K562 (cell line): ENCODE data around the gene EPN2. TPM values are rescaled to one million over a fixed set of nuclear protein-coding genes. Genes with fewer than 3 reads are reported as not detected.

Source experiments
- polyA plus RNA-seq, 8 experiments: library from polyadenylated mRNA; depleted of rRNA in 4 of 8; stranded (reverse) in 5 of 8; unstranded in 3 of 8; fragments of >200 nt; fragmentation: Nextera tagmentation in 2 of 8; fragmentation: Illumina TruSeq in 1 of 8; extraction: Ambion mirVana in 2 of 8; extraction: Trizol in 1 of 8; gene quantifications; 2 replicates each; pipeline versions ENCODE4 v1.2.1 to v1.2.3, GENCODE V29; 2011 to 2014; ENCODE audit warnings: inconsistent platforms in 1 of 8, missing spikeins in 1 of 8
- total RNA-seq, 7 experiments: library from RNA; depleted of rRNA in 6 of 7; stranded (reverse); fragments of >200 nt in 6 of 7; fragmentation: Illumina TruSeq in 2 of 7; extraction: Trizol in 2 of 7; gene quantifications; 2 replicates each; pipeline versions ENCODE4 v1.2.1 to v1.2.3, GENCODE V29; 2011 to 2021; ENCODE audit warnings: low replicate concordance in 1 of 7
- TF ChIP-seq, protein P1 (sequence below): fragments of 450-650 bp; IDR thresholded peaks from 2 replicates; pipeline ENCODE4 v1.6.1; 2014; ENCODE audit warnings: low read depth, mild to moderate bottlenecking, moderate library complexity, borderline replicate concordance
- TF ChIP-seq, protein P2 (sequence below): fragments of 200-800 bp; sonication (Bioruptor generic); IDR thresholded peaks from 2 replicates; pipeline ENCODE4 v1.6.1; 2016; ENCODE audit warnings: missing genetic modification characterization, missing compliant biosample characterization

Gene EPN2
- total and polyA plus RNA-seq, 9 of the 15 experiments (the other 6 are each of a cell fraction or from before 2014, with no cell fraction given): 1.0 to 12.9 (median 8.9) TPM

DNA sequence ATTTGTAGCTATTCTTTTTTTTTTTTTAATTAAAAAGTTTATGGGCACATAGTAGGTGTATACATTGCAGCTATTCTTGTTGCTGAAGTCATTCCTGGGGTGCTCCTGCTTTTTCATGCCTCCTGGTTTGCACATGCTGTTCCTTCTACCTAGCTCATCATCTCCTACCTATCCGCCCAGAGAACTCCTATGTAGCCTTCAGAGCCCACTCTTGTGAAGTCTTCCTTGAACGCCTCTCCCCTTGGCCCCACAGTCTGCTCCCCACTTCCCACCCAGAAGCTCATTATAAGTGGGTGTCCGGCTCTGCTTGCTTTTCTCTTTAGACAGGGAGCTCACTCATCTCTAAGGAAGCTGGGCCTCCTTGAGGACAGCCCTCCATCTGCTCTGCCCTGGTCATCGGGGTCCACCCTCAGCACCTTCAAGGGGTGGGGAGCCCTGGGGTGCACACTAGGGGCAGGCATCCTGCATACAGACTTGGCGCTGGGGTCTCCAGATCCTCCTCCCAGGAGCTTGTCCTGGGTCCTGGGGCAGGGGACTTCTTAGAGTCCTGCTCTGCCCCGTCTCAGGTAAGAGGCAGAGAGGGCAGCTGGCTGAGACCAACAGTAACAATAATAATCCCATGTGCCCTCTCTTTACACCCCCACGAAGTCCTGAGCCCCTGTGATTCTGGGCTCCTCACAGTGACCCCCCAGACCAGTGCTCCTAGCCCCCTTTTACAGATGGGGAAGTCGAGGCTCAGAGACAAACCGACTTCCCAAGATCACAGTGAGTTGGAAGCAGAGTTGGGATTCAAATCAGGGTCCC lies 128.9 kb downstream of the EPN2 start (continued):
- TF ChIP-seq, protein P1, sequence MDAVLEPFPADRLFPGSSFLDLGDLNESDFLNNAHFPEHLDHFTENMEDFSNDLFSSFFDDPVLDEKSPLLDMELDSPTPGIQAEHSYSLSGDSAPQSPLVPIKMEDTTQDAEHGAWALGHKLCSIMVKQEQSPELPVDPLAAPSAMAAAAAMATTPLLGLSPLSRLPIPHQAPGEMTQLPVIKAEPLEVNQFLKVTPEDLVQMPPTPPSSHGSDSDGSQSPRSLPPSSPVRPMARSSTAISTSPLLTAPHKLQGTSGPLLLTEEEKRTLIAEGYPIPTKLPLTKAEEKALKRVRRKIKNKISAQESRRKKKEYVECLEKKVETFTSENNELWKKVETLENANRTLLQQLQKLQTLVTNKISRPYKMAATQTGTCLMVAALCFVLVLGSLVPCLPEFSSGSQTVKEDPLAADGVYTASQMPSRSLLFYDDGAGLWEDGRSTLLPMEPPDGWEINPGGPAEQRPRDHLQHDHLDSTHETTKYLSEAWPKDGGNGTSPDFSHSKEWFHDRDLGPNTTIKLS: no peak
- TF ChIP-seq, protein P2, sequence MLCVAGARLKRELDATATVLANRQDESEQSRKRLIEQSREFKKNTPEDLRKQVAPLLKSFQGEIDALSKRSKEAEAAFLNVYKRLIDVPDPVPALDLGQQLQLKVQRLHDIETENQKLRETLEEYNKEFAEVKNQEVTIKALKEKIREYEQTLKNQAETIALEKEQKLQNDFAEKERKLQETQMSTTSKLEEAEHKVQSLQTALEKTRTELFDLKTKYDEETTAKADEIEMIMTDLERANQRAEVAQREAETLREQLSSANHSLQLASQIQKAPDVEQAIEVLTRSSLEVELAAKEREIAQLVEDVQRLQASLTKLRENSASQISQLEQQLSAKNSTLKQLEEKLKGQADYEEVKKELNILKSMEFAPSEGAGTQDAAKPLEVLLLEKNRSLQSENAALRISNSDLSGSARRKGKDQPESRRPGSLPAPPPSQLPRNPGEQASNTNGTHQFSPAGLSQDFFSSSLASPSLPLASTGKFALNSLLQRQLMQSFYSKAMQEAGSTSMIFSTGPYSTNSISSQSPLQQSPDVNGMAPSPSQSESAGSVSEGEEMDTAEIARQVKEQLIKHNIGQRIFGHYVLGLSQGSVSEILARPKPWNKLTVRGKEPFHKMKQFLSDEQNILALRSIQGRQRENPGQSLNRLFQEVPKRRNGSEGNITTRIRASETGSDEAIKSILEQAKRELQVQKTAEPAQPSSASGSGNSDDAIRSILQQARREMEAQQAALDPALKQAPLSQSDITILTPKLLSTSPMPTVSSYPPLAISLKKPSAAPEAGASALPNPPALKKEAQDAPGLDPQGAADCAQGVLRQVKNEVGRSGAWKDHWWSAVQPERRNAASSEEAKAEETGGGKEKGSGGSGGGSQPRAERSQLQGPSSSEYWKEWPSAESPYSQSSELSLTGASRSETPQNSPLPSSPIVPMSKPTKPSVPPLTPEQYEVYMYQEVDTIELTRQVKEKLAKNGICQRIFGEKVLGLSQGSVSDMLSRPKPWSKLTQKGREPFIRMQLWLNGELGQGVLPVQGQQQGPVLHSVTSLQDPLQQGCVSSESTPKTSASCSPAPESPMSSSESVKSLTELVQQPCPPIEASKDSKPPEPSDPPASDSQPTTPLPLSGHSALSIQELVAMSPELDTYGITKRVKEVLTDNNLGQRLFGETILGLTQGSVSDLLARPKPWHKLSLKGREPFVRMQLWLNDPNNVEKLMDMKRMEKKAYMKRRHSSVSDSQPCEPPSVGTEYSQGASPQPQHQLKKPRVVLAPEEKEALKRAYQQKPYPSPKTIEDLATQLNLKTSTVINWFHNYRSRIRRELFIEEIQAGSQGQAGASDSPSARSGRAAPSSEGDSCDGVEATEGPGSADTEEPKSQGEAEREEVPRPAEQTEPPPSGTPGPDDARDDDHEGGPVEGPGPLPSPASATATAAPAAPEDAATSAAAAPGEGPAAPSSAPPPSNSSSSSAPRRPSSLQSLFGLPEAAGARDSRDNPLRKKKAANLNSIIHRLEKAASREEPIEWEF (CRISPR knock-in tag): no peak
